Colonic mucosa (tissue), 4 donors: ENCODE data around the gene SOX10. TPM values are rescaled to one million over a fixed set of nuclear protein-coding genes. Genes with fewer than 3 reads are reported as not detected.

Source experiments
- DNase-seq: peaks from one replicate; pipeline ENCODE4 v3.0.0-alpha.2; 2020
- H3K27ac ChIP-seq: fragments of 200-600 bp; one replicate; pipeline ENCODE4 v1.8.0; 2021
- H3K27me3 ChIP-seq: fragments of 200-600 bp; one replicate; pipeline ENCODE4 v1.8.0; 2021
- H3K36me3 ChIP-seq: fragments of 200-600 bp; one replicate; pipeline ENCODE4 v1.8.0; 2021
- H3K4me1 ChIP-seq: fragments of 200-600 bp; one replicate; pipeline ENCODE4 v1.8.0; 2021; ENCODE audit warnings: mild to moderate bottlenecking
- H3K4me3 ChIP-seq: fragments of 200-600 bp; one replicate; pipeline ENCODE4 v1.8.0; 2021
- H3K9ac ChIP-seq, 2 donors: one replicate each; pipeline ENCODE4 v1.7.0; 2013; ENCODE audit warnings: control low read depth in 2 of 2, low read depth in 2 of 2, low read length in 2 of 2
- H3K9me3 ChIP-seq: fragments of 200-600 bp; one replicate; pipeline ENCODE4 v1.8.0; 2021
- intact Hi-C: fragments of 100-400 bp; cut with DNase I; formaldehyde crosslinking; loops from one replicate; pipeline ENCODE4 v1.14.1; 2022
- microRNA-seq: library from miRNA; unstranded; fragments of <30 nt; microRNA quantifications from one replicate; pipeline ENCODE4, GENCODE V29; 2019
- total RNA-seq, 2 donors: library from RNA; stranded (reverse); fragmentation: NEBNext Ultra II Directional in 1 of 2; extraction: Animal tissue kit (Norgen Biotek cat#: 25700) in 1 of 2; gene quantifications; one replicate each; pipeline ENCODE4 v1.2.1, GENCODE V29; 2021
- TF ChIP-seq, protein P1 (sequence below): fragments of 200-600 bp; IDR thresholded peaks from one replicate; pipeline ENCODE4 v1.8.0; 2022; ENCODE audit warnings: antibody characterized with exemption, mild to moderate bottlenecking
- donor health status: healthy.
- donor health status: DM: no; HTN: no; CAD: no.
- donor health status: DM: no; HTN: no; CAD: no.

The SOX10 gene
- total RNA-seq, 2 donors from 2014 or later, result 0.57 to 3.4 TPM

DNA sequence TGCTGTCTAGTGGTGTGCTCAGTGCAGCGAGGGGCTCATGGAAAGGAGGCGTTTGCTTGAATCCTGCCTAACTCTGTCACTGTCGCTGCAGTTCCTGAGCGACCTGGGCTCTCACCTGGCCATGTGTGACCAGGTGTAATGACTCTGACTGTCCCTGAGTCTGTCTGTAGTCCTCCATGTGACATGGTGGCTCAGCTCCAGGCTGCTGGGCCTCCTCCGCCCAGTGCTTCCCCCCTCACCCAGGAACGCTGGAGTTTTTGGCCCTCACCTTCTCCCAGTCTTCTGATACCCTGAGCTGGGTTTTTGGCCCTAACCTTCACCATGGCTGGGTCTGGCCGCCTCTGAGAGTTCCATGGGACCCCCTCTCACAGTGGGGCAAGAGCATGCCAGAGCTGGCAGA is 58.0 kb downstream of the SOX10 start:
- TF ChIP-seq, protein P1, sequence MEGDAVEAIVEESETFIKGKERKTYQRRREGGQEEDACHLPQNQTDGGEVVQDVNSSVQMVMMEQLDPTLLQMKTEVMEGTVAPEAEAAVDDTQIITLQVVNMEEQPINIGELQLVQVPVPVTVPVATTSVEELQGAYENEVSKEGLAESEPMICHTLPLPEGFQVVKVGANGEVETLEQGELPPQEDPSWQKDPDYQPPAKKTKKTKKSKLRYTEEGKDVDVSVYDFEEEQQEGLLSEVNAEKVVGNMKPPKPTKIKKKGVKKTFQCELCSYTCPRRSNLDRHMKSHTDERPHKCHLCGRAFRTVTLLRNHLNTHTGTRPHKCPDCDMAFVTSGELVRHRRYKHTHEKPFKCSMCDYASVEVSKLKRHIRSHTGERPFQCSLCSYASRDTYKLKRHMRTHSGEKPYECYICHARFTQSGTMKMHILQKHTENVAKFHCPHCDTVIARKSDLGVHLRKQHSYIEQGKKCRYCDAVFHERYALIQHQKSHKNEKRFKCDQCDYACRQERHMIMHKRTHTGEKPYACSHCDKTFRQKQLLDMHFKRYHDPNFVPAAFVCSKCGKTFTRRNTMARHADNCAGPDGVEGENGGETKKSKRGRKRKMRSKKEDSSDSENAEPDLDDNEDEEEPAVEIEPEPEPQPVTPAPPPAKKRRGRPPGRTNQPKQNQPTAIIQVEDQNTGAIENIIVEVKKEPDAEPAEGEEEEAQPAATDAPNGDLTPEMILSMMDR, result no peak
- no peak overlapping the region for H3K27ac ChIP-seq
- H3K36me3 ChIP-seq, result peaks cover 11% of the 10 kb centered on the region
- H3K4me1 ChIP-seq, result no peaks in the 10 kb centered on the region
- no peak for DNase-seq
- H3K9me3 ChIP-seq, result no peaks in the 10 kb centered on the region
- H3K9ac ChIP-seq, result no peak overlapping the region
- intact Hi-C loops, result no loop called here
- H3K27me3 ChIP-seq, result no peaks in the 10 kb centered on the region
- no peak overlapping the region for H3K4me3 ChIP-seq

DNA sequence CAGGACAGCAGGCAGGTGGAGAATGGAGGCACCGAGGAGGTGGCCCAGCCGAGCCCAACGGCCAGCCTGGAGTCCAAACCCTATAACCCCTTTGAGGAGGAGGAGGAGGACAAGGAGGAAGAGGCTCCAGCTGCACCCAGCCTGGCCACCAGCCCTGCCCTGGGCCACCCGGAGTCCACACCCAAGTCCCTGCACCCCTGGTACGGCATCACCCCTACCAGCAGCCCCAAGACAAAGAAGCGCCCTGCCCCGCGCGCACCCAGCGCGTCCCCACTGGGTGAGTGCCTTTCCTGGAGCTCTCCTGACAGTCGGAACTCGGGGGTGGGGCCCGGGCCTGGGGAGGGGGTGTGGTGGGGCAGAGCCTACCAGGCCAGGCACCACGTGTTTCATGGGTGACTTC is 58.6 kb downstream of the SOX10 start:
- peaks cover 11% of the 10 kb centered on the region for H3K36me3 ChIP-seq
- no peaks in the 10 kb centered on the region for H3K4me1 ChIP-seq
- DNase-seq, result no peak
- intact Hi-C loops, result no loop called here
- no peaks in the 10 kb centered on the region for H3K9me3 ChIP-seq
- H3K4me3 ChIP-seq, result no peak overlapping the region
- no peak overlapping the region for H3K27ac ChIP-seq
- no peaks in the 10 kb centered on the region for H3K27me3 ChIP-seq
- TF ChIP-seq, protein P1, result no peak
- H3K9ac ChIP-seq, result no peak overlapping the region

DNA sequence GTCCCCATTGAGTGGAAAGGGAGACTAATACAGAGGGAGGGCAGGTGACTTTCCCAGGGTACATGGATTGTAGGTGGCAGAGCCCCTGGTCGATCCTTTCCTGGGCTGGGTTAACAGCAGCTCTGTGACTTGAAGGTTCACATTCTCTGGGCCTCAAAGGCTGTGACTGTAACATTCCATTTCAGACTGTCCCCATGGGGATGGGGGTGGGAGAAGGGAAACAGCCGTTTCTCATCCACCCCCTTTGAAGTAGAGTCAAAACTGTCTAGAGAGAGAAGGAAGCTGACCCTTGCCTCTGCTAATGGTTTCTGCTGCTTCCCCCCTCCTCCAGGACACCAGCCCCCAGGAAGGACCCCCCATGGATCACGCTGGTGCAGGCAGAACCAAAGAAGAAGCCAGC is 59.0 kb downstream of the SOX10 start:
- H3K4me1 ChIP-seq, result no peaks in the 10 kb centered on the region
- H3K4me3 ChIP-seq, result no peak overlapping the region
- intact Hi-C loops, result no loop called here
- no peak for DNase-seq
- no peaks in the 10 kb centered on the region for H3K27me3 ChIP-seq
- no peaks in the 10 kb centered on the region for H3K9me3 ChIP-seq
- TF ChIP-seq, protein P1, result no peak
- H3K27ac ChIP-seq, result no peak overlapping the region
- H3K36me3 ChIP-seq, result peaks cover 11% of the 10 kb centered on the region
- H3K9ac ChIP-seq, result no peak overlapping the region

DNA sequence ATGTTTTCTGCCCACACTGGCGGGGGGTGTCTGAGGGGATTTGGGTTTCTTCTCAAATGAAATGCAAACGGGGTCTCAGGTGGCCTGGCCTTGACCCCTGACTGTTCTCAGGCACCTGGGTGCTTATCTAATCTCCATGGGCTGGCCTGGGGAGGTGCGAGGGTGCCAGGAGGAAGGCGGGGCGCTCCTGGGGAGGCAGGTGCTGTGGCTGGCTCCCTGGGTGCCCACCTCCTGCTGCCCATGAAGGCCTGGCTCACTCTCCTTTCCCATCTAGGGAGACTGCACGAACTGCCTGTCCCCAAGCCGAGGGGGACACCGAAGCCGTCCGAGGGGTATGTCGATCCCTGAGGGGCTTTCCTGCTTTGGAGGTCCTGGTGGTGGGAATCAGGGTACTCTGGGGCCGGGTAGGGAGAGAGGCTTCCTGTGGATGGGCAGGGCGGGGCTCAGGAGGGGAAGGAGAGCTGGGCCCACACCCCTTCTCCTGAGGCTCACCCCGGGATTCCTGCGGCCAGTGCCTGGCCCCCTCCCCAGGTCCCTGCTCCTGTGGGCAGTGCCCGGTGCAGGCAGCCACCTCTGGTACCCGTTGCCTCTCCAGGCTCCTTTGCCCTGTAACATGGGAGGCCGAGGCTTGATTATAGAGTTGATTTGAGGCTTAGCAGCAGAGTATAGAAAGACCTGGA is 59.8 kb downstream of the SOX10 start:
- TF ChIP-seq, protein P1, result no peak
- intact Hi-C loops, result no loop called here
- Histone ChIP-seq H3K27ac (no peak overlapping the region), H3K4me1 (no peaks in the 10 kb centered on the region), H3K36me3 (peaks cover 11% of the 10 kb centered on the region), H3K9me3 (no peaks in the 10 kb centered on the region), H3K4me3 (no peak overlapping the region), H3K9ac (no peak overlapping the region), H3K27me3 (no peaks in the 10 kb centered on the region)
- DNase-seq, result no peak

DNA sequence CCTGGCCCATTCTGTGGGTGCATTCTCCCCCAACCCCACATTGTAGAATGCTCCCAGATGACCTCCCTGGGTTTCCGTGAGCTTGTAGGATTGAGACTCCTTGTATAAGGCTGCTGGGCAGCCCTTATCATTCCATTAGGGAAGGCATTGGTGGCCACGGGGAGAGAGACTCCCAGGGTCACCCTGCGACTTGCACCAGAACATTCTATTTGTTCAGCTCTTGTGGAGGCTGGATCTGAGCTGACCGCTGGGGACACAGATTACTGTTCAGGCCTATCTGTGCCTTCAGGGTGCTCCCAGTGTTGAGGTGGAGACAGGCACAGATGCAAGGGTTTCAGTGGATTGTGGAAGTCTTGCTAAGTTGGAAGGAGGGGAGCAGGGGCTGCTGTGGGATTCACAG is 60.4 kb downstream of the SOX10 start:
- no peak overlapping the region for H3K9ac ChIP-seq

More for the DNA sequence above, 60.4 kb downstream of the SOX10 start:
- Histone ChIP-seq H3K27ac (no peak overlapping the region), H3K4me3 (no peak overlapping the region), H3K4me1 (no peaks in the 10 kb centered on the region), H3K9me3 (no peaks in the 10 kb centered on the region), H3K36me3 (peaks cover 11% of the 10 kb centered on the region), H3K27me3 (no peaks in the 10 kb centered on the region)
- TF ChIP-seq, protein P1, result no peak
- no peak for DNase-seq
- intact Hi-C loops, result no loop called here

Small RNAs within 50 kb of the gene (microRNA-seq; reads per million reads assigned to microRNA genes)
- gene MIR4534, result not detected
- not detected for gene MIR6820

Other genes starting within 250 kb of the SOX10 start
- 10 to 100 TPM; 13.0 to 23.5 TPM for gene GCAT, start 176.6 kb downstream of the SOX10 start, total RNA-seq
- gene GALR3, start 161.2 kb downstream of the SOX10 start, total RNA-seq, result under 1 TPM in 1 of 2 donors, not detected in 1; 0.74 TPM
- gene ANKRD54, start 140.2 kb downstream of the SOX10 start, total RNA-seq, result 10 to 100 TPM; 27.1 to 34.2 TPM
- 100 to 1,000 TPM; 358 to 451 TPM for gene EIF3L, start 135.1 kb downstream of the SOX10 start, total RNA-seq
- gene MICALL1, start 78.3 kb downstream of the SOX10 start, total RNA-seq, result 10 to 100 TPM; 27.3 TPM
- not detected for gene C22orf23, start 31.0 kb downstream of the SOX10 start, total RNA-seq
- gene POLR2F, start 30.9 kb downstream of the SOX10 start, total RNA-seq, result 100 to 1,000 TPM in 1 of 2 donors, 10 to 100 TPM in 1; 52.5 to 110 TPM
- 10 to 100 TPM; 27.6 to 47.2 TPM for gene PICK1, start 72.8 kb upstream of the SOX10 start, total RNA-seq
- gene SLC16A8, start 99.6 kb upstream of the SOX10 start, total RNA-seq, result under 1 TPM in 1 of 2 donors, not detected in 1; 0.27 TPM
- 10 to 100 TPM; 59.1 to 76.6 TPM for gene BAIAP2L2, start 126.1 kb upstream of the SOX10 start, total RNA-seq
- gene PLA2G6, start 197.3 kb upstream of the SOX10 start, total RNA-seq, result 10 to 100 TPM; 24.1 to 38.5 TPM
- gene MAFF, start 217.4 kb upstream of the SOX10 start, total RNA-seq, result 10 to 100 TPM in 1 of 2 donors, 1 to 10 TPM in 1; 5.2 to 41.7 TPM